GM23338 (cell line): ENCODE data around the gene ATP10D. TPM values are rescaled to one million over a fixed set of nuclear protein-coding genes. Genes with fewer than 3 reads are reported as not detected.

ENCODE experiments used
- ATAC-seq: fragments of 200-7000 bp; cut with Tn5 transposase; 3 replicates; pipeline ENCODE4 v1.9.1; 2020
- DNase-seq: peaks from one replicate; pipeline ENCODE4 v3.0.0-alpha.2; 2015; ENCODE audit warnings: low spot score
- H2AFZ ChIP-seq: fragments of 200-600 bp; sonication (generic); 2 replicates; pipeline ENCODE4 v1.8.0; 2016; ENCODE audit warnings: antibody characterized with exemption, mild to moderate bottlenecking, moderate library complexity
- H3F3A ChIP-seq: fragments of 200-600 bp; sonication (generic); replicated peaks from 2 replicates; pipeline ENCODE4 v1.8.0; 2017; ENCODE audit warnings: antibody characterized with exemption, mixed run types, low read depth
- H3K27ac ChIP-seq: fragments of 200-600 bp; sonication (generic); 2 replicates; pipeline ENCODE4 v1.6.1; 2016; ENCODE audit warnings: low read depth
- H3K27me3 ChIP-seq: fragments of 200-600 bp; sonication (generic); 2 replicates; pipeline ENCODE4 v1.8.0; 2016; ENCODE audit warnings: mild to moderate bottlenecking, mixed run types, moderate library complexity; ENCODE audit not compliant: insufficient read depth
- H3K36me3 ChIP-seq: fragments of 200-600 bp; sonication (generic); 2 replicates; pipeline ENCODE4 v1.8.0; 2016; ENCODE audit warnings: mild to moderate bottlenecking; ENCODE audit not compliant: insufficient read depth
- H3K4me1 ChIP-seq: fragments of 200-600 bp; sonication (generic); 2 replicates; pipeline ENCODE4 v1.8.0; 2016; ENCODE audit warnings: mild to moderate bottlenecking, moderate library complexity; ENCODE audit not compliant: insufficient read depth
- H3K4me2 ChIP-seq: fragments of 200-600 bp; sonication (generic); 2 replicates; pipeline ENCODE4 v1.7.1; 2017; ENCODE audit warnings: mixed run types
- H3K4me3 ChIP-seq: fragments of 200-600 bp; sonication (generic); 2 replicates; pipeline ENCODE4 v1.6.1; 2016; ENCODE audit warnings: mixed run types
- H3K79me2 ChIP-seq: fragments of 200-600 bp; sonication (generic); replicated peaks from 2 replicates; pipeline ENCODE4 v1.8.0; 2017; ENCODE audit warnings: mild to moderate bottlenecking; ENCODE audit not compliant: insufficient read depth
- H3K9me2 ChIP-seq: fragments of 200-600 bp; sonication (generic); 2 replicates; pipeline ENCODE4 v1.8.0; 2017; ENCODE audit not compliant: insufficient read depth
- H4K20me1 ChIP-seq: fragments of 200-600 bp; sonication (generic); replicated peaks from 2 replicates; pipeline ENCODE4 v1.8.0; 2017; ENCODE audit warnings: mild to moderate bottlenecking; ENCODE audit not compliant: insufficient read depth
- H3K27ac Mint-ChIP-seq: 2 replicates; pipeline ENCODE4 v1.8.0; 2020; ENCODE audit warnings: inconsistent platforms, mild to moderate bottlenecking, moderate library complexity, mixed read lengths
- H3K27me3 Mint-ChIP-seq: 3 replicates; pipeline ENCODE4 v1.8.0; 2022; ENCODE audit warnings: low read depth, mild to moderate bottlenecking, moderate library complexity, mixed read lengths, inconsistent platforms; ENCODE audit not compliant: insufficient read depth, poor library complexity
- H3K36me3 Mint-ChIP-seq: 3 replicates; pipeline ENCODE4 v1.8.0; 2021; ENCODE audit warnings: low read depth, mild to moderate bottlenecking, inconsistent platforms, moderate library complexity, mixed read lengths
- H3K4me1 Mint-ChIP-seq: 3 replicates; pipeline ENCODE4 v1.8.0; 2020; ENCODE audit warnings: mild to moderate bottlenecking, inconsistent platforms, mixed read lengths
- H3K4me3 Mint-ChIP-seq: 3 replicates; pipeline ENCODE4 v1.8.0; 2021; ENCODE audit warnings: moderate library complexity, mild to moderate bottlenecking, inconsistent platforms, mixed read lengths
- H3K9me3 Mint-ChIP-seq: 3 replicates; pipeline ENCODE4 v1.8.0; 2020; ENCODE audit warnings: moderate library complexity, mild to moderate bottlenecking, inconsistent platforms, mixed read lengths
- CREB1 ChIP-seq: fragments of 250-450 bp; sonication (Bioruptor Pico); IDR thresholded peaks from 2 replicates; pipeline ENCODE4 v1.5.0; 2020; ENCODE audit warnings: low read depth, mild to moderate bottlenecking, moderate library complexity
- EZH2 ChIP-seq: fragments of 200-600 bp; sonication (generic); IDR thresholded peaks from one replicate; pipeline ENCODE4 v1.8.0; 2017; ENCODE audit warnings: antibody characterized with exemption, mild to moderate bottlenecking, low read depth; ENCODE audit not compliant: unreplicated experiment
- EZH2phosphoT487 ChIP-seq: fragments of 200-600 bp; sonication (generic); IDR thresholded peaks from one replicate; pipeline ENCODE4 v1.8.1; 2018; ENCODE audit warnings: antibody characterized with exemption; ENCODE audit not compliant: unreplicated experiment
- NANOG ChIP-seq: IDR thresholded peaks from 2 replicates; pipeline ENCODE4 v1.6.1; 2016; ENCODE audit warnings: antibody characterized with exemption, borderline replicate concordance
- STAT1 ChIP-seq: IDR thresholded peaks from one replicate; pipeline ENCODE4 v1.6.1; 2016; ENCODE audit warnings: antibody characterized with exemption; ENCODE audit not compliant: unreplicated experiment
- ZNF114 ChIP-seq: fragments of 250-450 bp; sonication (Bioruptor Pico); IDR thresholded peaks from 2 replicates; pipeline ENCODE4 v1.5.0; 2020; ENCODE audit warnings: mild to moderate bottlenecking, moderate library complexity
- ZNF331 ChIP-seq: fragments of 250-450 bp; sonication (Bioruptor Pico); IDR thresholded peaks from 2 replicates; pipeline ENCODE4 v1.5.0; 2020; ENCODE audit warnings: low read depth, mild to moderate bottlenecking, moderate library complexity
- polyA plus RNA-seq: library from polyadenylated mRNA; unstranded; fragments of >200 nt; fragmentation: Nextera tagmentation; extraction: Ambion mirVana; gene quantifications from 2 replicates; pipeline ENCODE4 v1.2.1, GENCODE V29; 2016
- total RNA-seq: library from RNA; depleted of rRNA; stranded (reverse); fragments of >200 nt; shearing (Covaris generic); gene quantifications from 2 replicates; pipeline ENCODE4 v1.2.3, GENCODE V29; 2014
- TF ChIP-seq, protein P1 (sequence below): IDR thresholded peaks from one replicate; pipeline ENCODE4 v1.6.1; 2018; ENCODE audit warnings: antibody characterized with exemption; ENCODE audit not compliant: unreplicated experiment
- TF ChIP-seq, protein P2 (sequence below), 2 experiments: fragments of 200-600 bp in 1 of 2; sonication (generic) in 1 of 2; conservative IDR thresholded peaks; 2 replicates each; pipeline versions ENCODE4 v1.5.1 to v1.6.1; 2016 to 2017; ENCODE audit warnings: antibody characterized with exemption in 2 of 2, low read depth in 2 of 2, mild to moderate bottlenecking in 2 of 2, moderate library complexity in 1 of 2

Gene ATP10D
- total and polyA plus RNA-seq, 2 experiments from 2014 or later, result 4.5 to 4.7 TPM

GRCh38 chr4:47536966-47537365 is 51.9 kb downstream of the ATP10D start:
- H4K20me1 ChIP-seq, result no peaks in the 10 kb centered on the region
- H3K9me2 ChIP-seq, result no peaks in the 10 kb centered on the region
- no peaks in the 10 kb centered on the region for H3F3A ChIP-seq
- no peak overlapping the region for H3K27ac ChIP-seq
- H3K4me2 ChIP-seq, result no peak overlapping the region
- Mint-ChIP-seq H3K36me3 (no peaks in the 10 kb centered on the region), H3K4me1 (peaks cover under 1% of the 10 kb centered on the region; the same call in 2 of the 3 replicates), H3K27ac (no peak overlapping the region), H3K4me3 (no peak overlapping the region), H3K9me3 (no peaks in the 10 kb centered on the region), H3K27me3 (no peaks in the 10 kb centered on the region)
- ATAC-seq (no peak), DNase-seq (no peak)
- no peaks in the 10 kb centered on the region for H3K4me1 ChIP-seq
- no peak overlapping the region for H2AFZ ChIP-seq
- H3K36me3 ChIP-seq, result no peaks in the 10 kb centered on the region
- H3K27me3 ChIP-seq, result no peaks in the 10 kb centered on the region
- H3K79me2 ChIP-seq, result no peaks in the 10 kb centered on the region
- no peak for TF ChIP-seq CREB1
- no peak for TF ChIP-seq EZH2
- TF ChIP-seq, protein P1, sequence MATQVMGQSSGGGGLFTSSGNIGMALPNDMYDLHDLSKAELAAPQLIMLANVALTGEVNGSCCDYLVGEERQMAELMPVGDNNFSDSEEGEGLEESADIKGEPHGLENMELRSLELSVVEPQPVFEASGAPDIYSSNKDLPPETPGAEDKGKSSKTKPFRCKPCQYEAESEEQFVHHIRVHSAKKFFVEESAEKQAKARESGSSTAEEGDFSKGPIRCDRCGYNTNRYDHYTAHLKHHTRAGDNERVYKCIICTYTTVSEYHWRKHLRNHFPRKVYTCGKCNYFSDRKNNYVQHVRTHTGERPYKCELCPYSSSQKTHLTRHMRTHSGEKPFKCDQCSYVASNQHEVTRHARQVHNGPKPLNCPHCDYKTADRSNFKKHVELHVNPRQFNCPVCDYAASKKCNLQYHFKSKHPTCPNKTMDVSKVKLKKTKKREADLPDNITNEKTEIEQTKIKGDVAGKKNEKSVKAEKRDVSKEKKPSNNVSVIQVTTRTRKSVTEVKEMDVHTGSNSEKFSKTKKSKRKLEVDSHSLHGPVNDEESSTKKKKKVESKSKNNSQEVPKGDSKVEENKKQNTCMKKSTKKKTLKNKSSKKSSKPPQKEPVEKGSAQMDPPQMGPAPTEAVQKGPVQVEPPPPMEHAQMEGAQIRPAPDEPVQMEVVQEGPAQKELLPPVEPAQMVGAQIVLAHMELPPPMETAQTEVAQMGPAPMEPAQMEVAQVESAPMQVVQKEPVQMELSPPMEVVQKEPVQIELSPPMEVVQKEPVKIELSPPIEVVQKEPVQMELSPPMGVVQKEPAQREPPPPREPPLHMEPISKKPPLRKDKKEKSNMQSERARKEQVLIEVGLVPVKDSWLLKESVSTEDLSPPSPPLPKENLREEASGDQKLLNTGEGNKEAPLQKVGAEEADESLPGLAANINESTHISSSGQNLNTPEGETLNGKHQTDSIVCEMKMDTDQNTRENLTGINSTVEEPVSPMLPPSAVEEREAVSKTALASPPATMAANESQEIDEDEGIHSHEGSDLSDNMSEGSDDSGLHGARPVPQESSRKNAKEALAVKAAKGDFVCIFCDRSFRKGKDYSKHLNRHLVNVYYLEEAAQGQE, result no peak
- H3K4me3 ChIP-seq, result no peak overlapping the region

GRCh38 chr4:47538111-47538824 is 53.2 kb downstream of the ATP10D start:
- Mint-ChIP-seq H3K9me3 (no peaks in the 10 kb centered on the region), H3K4me1 (no peaks in the 10 kb centered on the region), H3K4me3 (no peak overlapping the region), H3K27ac (peak overlapping the region; percentile 6; the same call in 1 of the 2 replicates), H3K36me3 (no peaks in the 10 kb centered on the region), H3K27me3 (no peaks in the 10 kb centered on the region)
- no peaks in the 10 kb centered on the region for H4K20me1 ChIP-seq
- H3K4me2 ChIP-seq, result no peak overlapping the region
- H3K27ac ChIP-seq, result no peak overlapping the region
- H3K79me2 ChIP-seq, result no peaks in the 10 kb centered on the region
- no peaks in the 10 kb centered on the region for H3F3A ChIP-seq
- no peak overlapping the region for H2AFZ ChIP-seq
- no peaks in the 10 kb centered on the region for H3K4me1 ChIP-seq
- no peak overlapping the region for H3K4me3 ChIP-seq
- DNase-seq (peak; percentile 5), ATAC-seq (no peak)
- no peaks in the 10 kb centered on the region for H3K36me3 ChIP-seq
- H3K27me3 ChIP-seq, result no peaks in the 10 kb centered on the region
- H3K9me2 ChIP-seq, result no peaks in the 10 kb centered on the region
- TF ChIP-seq, protein P2, sequence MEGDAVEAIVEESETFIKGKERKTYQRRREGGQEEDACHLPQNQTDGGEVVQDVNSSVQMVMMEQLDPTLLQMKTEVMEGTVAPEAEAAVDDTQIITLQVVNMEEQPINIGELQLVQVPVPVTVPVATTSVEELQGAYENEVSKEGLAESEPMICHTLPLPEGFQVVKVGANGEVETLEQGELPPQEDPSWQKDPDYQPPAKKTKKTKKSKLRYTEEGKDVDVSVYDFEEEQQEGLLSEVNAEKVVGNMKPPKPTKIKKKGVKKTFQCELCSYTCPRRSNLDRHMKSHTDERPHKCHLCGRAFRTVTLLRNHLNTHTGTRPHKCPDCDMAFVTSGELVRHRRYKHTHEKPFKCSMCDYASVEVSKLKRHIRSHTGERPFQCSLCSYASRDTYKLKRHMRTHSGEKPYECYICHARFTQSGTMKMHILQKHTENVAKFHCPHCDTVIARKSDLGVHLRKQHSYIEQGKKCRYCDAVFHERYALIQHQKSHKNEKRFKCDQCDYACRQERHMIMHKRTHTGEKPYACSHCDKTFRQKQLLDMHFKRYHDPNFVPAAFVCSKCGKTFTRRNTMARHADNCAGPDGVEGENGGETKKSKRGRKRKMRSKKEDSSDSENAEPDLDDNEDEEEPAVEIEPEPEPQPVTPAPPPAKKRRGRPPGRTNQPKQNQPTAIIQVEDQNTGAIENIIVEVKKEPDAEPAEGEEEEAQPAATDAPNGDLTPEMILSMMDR (conservative IDR thresholded peaks at IDR 0.05; ENCODE audit: low read depth in 2 of 2), result no peak
- no peak for TF ChIP-seq NANOG
- TF ChIP-seq EZH2phosphoT487, result no peak
- TF ChIP-seq, protein P1, result no peak
- TF ChIP-seq STAT1, result no peak
- TF ChIP-seq ZNF331 (CRISPR knock-in tag), result no peak
- TF ChIP-seq ZNF114 (CRISPR knock-in tag), result no peak
- no peak for TF ChIP-seq EZH2
